Anterior cingulate cortex (tissue), 58 donors: ENCODE results near the gene PTH1R.

Experiments
- DNase-seq, 58 donors: peaks; one replicate each; lab custom pipeline; 2025; lab: John Stamatoyannopoulos, UW

Gene PTH1R

DNA sequence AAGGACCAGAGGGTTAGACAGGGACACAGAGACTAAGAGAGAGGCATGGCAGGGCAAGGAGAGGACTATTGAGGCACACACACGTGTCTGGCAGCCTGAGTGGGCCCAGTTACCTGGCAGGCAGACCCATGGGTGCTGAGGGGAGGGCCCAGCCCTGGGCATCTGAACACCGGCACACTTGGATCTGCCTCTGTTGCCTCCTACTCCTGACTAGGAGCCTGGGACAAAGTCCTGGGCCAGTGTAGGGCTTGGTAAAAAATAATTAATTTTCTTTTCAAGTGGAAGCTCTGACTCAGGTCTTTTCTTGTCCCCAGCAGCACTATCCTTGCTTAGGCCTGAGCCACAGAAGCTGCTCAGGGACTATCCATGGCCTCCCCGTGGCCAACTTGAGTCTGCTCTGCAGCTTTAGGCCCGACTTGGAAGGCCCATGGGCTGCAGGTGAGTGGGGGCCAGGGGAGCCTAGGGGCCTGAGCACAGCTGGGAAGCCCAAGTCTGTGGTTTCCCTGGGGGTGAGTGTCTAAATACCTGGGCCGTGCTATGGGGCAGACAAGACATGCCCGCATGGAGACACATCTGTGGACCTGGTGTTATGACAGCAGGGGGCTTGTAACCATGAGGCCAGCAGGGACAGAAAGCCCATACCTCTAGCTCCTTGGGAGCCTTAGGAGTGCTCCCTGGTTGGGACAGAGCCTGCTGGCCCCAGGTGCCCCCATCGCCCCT, at the start of gene PTH1R:
PTH1R (plus strand) TSS at position 316 of the 720 bp plus-strand sequence. CDS start 5,839 bp downstream, outside the sequence.
- no peak for DNase-seq

DNA sequence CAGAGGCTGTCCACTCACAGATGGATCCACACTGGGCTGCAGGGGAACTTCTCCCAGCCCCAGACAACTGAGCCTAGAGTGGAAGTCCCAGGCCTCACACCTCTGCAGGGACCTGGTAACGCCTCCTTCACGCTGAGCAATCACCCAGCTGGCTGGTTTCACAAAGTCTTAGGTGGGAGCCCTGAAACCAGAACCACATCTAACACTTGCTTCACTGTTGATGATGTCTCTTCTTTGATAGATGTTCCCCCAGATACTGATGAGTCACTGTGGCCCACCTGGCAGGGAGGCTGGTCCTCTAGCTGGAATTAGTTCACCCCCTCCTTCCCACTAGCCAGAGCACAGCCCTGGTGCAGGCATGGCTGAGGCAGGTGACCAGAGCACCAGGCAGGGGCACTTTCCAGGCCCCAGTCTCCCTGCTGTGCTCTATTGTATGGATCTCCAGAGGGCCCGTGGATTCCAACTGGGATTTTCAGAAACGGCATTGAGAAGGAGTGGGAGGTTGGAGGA, 47.8 kb upstream of the PTH1R start:
- DNase-seq = no peak

DNA sequence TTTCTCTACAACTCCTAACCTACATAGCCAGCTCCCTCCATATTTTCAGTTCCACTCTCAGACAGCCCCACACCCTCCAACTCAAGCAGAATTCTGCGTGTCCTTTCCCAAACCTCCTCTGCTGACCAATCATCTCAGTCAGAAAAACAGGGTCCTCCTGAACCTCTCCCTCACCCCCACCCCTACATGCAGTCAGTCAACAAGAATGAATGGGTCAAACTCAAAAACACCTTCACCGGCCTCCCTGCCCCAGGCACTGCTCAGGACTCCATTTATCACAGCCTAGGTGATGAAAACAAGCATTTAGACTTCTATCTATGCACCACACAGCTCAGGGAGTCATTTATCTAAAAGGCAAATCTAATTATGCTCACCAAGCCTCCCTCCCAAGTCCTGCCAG, 46.7 kb upstream of the PTH1R start:
- no peak for DNase-seq

DNA sequence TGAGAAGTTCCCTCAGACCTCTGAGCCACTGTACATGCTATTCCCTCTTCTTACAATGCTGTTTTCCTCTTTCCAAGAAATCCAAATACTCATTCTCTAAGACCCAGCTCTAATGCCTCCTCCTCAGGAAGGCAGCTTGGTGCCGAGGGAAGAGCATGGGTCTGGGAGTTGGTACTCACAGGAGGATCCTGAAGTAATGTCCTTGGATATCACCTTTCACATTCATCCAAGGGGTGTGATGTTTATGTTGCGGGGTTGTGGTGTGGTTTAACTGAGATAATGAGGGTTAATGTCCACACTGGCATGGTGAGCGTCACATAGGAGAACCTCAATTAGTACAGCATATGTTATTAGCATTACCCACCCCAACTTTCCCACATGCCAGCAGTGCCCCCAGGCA, 46.2 kb upstream of the PTH1R start:
- no peak for DNase-seq

DNA sequence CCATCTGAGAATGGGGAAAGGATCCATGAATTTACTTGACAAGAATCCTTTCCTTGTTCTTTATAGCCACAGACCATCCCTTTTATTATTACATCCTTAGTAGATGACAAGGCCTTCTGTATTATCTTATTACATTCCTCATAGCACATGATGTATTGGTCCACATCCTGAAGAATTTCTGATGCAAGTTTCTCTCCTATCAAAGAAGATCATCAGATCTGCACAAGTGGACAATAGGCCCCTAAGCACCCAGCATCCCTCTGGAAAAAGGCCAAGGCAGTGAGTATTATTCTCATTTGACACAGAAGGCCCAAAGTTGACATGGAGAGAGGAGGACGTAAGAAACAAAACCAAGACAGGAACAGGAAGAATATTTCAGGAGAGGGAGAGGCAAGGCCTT, 45.7 kb upstream of the PTH1R start:
- no peak for DNase-seq

DNA sequence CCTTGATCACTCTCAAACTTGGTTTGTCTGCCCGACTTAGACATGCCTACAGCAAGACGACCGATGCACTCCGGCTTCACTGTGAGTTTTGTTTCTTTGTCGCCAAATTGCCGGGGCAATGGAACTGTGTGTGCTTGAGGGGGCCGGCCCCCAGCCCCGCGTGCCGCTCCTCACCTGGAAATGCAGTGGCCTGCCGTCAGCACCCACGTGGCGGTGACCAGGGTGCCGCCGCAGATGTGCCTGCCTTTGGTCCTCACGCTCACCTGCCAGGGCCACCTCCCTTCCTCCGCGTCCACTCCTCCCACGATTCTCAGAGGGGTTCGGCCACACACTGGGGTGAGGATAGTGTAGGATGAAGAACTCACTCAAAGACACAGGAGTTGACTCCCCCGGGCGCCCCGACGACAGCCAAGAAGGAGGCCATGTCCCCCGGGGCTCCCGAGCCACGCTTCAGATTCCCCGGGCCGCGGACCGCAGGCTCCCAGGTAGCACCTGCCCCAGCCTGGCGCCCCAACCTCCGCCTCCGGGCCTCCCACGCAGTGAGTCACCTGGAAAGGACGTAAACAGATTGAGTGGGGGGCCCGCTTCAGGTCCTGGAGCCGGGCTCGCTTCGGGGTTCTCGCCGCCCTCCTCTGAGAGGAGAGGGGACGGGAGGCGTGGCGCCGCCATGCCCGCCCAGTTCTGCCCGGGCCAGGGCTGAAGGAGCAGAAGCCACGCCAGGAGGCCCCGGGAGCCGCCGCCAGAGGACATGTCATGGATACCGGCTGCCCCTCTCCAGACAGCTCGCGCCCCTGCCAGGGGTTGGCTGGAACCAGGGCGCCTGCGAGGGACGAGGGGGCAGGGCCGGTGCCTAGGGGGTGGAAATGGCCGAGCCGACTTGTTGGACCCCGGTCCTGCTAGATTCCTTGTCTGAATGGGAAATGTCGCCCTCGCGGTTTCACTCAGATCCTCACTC, 43.9 kb upstream of the PTH1R start:
- DNase-seq = no peak

DNA sequence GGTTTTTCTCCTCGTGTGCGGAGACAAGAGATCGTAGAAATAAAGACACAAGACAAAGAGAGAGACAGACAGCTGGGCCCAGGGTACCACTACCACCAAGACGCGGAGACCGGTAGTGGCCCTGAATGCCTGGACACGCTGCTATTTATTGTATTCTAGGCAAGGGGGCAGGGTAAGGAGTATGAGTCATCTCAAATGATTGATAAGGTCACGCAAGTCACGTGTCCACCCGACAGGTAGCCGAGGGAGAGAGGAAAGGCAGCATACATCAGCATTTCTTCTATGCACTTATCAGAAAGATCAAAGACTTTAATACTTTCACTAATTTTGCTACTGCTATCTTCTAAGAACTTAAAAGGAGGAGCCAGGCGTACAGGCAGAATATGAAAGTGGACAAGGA, 42.5 kb upstream of the PTH1R start:
- no peak for DNase-seq

DNA sequence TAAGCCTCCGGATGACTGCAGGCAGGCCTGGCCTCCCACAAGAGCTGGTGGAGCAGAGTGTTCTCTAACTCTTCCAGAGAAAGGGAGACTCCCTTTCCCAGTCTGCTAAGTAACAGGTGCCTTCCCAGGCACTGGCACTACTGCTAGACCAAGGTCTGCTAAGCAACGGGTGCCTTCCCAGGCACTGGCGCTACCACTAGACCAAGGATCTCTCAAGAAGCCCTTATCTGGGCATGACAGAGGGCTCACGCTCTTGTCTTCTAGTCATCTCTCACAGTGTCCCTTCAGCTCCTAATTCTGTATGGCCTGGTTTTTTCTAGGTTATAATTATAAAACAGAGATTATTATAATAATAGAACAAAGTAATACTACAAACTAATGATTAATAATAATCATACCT, 42.0 kb upstream of the PTH1R start:
- DNase-seq = no peak

DNA sequence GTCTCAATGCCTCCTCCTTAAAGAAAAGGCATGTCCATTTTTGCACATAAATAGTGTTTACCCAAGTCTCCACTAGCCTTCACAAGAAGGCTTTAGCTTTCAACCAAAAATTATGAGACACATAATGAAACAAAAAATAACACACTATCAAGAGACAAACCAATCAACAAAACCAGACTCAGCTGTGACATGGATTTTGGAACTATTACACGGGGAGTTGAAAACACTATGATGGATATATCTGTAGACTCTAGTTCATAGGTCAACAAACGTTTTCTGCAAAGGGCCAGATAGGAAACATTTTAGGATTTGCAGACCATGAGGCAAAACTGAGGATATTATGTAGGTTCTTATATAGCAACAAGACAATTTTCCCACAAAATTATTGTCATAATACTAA, 39.2 kb upstream of the PTH1R start:
- no peak for DNase-seq

DNA sequence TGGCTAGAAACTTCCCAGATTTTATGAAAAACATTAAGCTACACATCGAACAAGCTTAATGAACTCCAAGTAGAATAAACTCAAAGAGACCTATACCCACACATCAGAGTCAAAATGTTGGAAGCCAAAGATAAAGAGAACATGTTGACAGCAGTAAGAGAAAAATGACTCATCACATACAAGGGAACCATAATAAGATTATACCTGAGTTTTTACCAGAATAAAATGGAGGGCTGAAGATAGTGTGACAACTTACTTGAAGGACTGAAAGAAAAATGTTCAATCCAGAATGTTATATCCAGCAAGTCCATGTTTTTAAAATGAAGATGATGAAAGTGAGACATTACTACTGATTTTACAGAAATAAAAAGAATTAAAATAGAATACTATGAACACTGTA, 37.0 kb upstream of the PTH1R start:
- no peak for DNase-seq

DNA sequence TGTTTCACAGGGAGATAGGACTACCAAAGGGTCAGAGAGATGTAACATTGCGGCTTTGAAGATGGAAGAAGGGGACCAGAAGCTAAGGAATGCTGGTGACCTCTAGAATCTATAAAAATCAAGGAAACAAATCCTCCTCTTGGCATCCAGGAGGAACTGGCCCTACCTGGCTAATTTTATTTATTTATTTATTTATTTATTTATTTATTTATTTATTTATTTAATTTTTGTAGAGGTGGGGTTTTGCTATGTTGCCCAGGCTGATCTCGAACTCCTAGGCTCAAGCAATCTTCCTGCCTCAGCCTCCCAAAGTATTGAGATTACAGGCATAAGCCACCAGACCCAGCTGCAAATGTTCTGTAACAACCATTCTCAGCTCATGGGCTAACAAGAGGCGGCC, 34.0 kb upstream of the PTH1R start:
- no peak for DNase-seq

DNA sequence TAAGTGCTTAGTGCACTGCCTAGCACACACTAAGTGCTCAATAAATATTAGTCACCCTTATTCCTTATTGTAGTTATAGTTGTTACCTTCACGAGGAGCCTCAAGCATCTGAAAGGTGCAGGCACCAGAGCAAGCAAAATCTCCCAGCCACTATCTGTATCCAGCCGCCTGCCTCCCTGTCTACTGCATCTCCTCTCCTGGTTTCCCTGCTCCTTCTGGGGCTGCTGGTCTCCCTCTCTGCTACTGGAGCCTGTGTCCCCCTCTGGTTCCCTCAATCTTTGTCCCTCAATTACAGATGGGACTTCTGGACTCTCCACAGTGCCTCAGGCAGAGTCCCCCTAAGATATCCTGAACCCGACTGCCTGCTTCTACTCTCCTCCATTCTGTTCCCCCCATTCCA, 33.1 kb upstream of the PTH1R start:
- no peak for DNase-seq

DNA sequence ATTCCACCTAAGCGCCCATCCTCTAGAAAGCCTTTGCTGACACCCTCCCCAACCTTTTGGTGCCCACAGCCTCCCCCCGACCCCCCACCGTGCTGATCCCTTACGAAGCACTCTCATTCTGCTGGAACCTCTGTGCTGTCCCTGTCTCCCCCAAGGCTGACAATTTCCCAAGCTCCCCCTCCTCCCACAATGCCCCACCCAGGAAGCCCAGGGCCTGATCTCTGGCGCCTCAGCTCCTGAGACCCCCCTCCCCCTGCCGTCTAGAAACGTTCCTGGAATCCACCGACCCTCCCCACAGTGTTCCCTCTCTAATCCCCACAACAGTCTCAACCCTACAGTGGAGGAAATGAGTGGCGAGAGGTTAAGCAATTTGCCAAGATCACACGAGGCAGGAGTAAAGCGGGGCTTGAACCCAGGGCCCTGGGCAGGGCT, 32.6 kb upstream of the PTH1R start:
- DNase-seq = no peak

DNA sequence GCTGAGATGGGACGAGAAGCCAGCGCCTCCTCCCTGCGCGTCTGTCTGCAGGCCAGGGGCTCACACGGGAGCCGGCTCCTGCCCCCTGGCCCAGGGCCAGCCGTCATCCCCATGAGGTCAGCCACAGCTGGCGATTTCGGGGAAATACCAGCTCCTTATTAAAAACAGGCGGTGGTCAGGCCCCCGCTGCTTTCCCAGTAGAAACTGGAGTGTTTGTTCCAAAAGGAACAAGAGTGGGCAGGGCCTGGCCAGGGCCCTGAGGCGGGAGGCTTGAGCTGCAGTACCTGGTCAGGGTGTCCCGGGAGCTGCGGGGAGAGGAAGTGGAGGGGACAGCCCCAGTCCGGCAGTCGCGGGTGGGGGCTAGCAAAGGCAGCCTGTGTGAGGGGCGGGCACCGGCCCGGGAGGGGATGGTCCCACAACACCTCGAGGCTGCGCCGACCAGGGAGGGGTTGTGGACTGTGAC, 32.1 kb upstream of the PTH1R start:
- DNase-seq = peak in 15 of 58 donors; percentile 38 to 82 (median 61)

DNA sequence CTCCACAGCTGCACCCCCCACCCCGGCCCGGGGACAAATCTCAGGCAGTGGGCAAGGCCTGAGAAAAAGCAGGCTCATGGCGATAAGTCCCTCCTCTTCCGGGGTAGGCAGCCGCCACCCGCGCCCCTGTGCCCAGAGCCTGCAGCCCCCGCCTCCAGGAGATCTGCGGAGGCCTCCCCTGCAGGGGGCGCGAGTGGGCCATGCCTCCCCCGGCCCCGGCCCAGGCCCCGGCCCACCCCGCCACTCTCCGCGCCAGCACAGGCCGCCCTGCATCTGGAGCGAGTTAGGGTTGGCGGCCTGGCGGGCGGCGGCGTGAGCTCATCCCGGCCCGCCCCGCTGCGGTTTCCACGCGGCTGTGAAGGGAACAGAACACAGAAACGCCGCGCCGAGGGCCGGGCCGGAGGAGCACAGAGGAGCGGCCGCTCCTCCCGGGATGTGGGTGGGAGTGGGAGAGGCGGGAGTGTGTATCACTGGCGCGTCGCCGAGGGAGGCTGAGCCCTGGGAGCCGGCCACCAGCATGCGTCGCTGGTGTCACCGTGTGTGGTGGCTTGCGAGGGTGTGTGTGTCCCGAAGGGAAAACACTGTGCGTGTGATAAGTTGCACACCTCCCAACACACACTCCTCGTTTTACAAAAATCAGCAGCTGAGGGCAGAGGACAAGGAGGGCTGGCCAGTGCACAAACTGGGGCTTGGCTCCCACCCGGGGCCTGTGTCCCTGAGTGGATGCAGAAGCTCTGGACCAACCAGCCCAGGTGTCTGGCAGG, 31.5 kb upstream of the PTH1R start:
- peak in 51 of 58 donors; percentile 33 to 84 (median 66) for DNase-seq

DNA sequence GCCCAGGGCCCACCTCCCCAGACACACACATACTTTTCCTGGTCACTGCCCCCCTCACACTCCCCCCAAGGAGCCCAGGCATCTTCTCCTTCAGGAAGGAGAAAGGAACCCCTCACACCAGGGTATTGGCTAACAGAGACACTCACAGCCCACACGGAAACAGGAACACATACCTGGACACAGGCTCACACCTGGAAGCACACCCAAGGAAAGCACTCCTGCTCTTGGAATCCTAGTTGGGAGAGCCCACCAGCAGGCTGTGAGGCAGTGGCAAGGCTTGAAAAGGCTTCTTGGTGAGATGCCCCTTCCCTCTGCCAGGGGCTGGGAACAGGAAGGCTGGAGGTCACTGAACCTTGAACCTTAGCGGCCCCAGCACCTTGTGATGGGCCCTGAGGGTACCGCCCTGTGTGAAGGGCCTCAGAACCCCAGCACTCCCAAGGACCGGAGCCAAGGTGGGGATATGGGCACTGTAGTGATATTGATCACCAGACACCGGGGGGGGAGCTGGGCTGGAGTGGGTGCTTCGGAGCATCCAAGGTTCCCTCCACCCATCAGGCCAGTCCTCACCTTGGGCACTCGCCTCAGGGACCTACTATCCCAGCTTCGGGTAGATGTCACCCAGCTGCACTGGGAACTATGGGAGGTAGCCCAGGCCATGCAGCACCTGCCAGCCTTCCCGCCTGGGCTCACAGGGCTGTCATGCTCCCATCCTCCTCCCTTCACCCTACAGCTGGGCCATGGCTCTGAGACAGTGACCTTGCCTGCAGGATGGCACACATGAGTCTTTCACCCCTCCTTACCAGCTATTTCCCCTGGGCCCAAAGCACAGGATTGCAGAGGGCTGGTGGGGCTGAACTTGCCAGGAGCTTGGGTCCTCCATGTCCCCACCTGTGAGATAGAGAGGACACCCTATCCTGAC, 30.6 kb upstream of the PTH1R start:
- no peak for DNase-seq

DNA sequence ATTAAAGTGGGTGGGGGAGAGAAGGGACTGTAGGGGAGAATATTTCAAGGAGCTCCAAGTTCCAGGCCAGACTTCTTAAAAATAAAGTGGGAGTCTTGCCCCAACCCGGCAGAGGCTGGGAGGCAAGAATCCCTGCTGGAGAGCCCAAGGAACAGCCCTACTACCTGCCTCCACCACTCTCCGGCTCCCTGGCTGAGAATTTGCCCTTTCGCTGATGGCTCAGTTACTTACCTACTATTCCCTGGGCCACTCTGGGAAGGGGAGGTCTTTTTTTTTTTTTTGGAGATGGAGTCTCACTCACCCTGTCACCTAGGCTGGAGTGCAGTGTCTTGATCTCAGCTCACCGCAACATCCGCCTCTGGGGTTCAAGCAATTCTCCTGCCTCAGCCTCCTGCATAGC, 29.8 kb upstream of the PTH1R start:
- no peak for DNase-seq

DNA sequence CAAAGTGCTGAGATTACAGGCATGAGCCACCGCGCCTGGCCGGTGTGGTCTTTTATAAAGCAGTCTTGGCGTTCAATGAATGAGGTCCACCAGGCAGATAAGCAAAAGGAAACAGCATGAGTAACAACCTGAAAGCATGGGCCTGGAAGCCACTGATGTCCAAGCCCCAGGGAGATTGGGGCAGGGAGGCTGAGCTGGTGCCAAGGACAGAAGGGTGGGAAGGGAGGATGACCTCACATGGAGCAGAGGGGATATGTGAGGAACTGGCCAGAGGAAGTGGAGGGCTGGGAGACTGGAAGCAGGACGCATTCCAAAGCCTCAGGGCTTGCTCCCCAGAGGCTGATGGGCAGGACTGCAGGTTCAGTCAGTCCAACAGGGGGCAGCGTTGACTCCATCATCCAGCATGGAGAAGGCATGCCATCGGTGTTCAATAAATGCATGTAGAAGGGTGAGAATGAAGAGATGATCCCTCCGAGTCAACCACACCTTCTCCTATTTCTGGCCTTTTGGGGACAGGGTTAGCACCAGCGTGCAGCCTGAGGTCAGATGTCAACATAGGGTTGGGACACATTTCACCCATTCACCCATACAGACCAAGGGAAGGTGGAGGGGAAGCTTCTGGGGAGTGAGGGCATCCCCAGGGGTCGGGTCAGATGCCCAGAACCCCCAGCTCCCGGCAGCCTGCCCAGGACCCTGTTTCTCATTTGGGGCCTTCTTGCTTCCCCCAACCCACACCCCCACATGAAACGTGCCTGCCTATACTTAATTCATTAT, 29.1 kb upstream of the PTH1R start:
- DNase-seq = no peak
